K562 (cell line): ENCODE results near the gene APOBEC3G. TPM values are rescaled to one million over a fixed set of nuclear protein-coding genes. Genes with fewer than 3 reads are reported as not detected.

ENCODE experiments used
- ATAC-seq: fragments of 200-7000 bp; cut with Tn5 transposase; 3 replicates; pipeline ENCODE4 v1.9.1; 2020; ENCODE audit warnings: moderate library complexity
- BruUV-seq: library from RNA; stranded (reverse); fragments of 400-500 nt; replicated peaks from 2 replicates; lab custom pipeline; 2021; lab: Mats Ljungman, UMichigan
- CTCF ChIA-PET: fragments of 300-600 bp; formaldehyde crosslinking; extraction: SDS; loops from one replicate; lab custom pipeline; 2021; ENCODE audit warnings: low intra/inter-chr PET ratio; lab: Yijun Ruan, JAX
- POLR2A ChIA-PET: fragments of 300-600, 350-650 bp; sonication (Branson Sonifier 250); formaldehyde crosslinking; extraction: SDS; loops from one replicate; lab custom pipeline; 2021; ENCODE audit warnings: antibody characterized with exemption, inconsistent platforms; lab: Yijun Ruan, JAX
- DNase-seq, 4 experiments: peaks; one replicate each; pipeline versions ENCODE4 v3.0.0 to v3.0.0-alpha.2; 2011 to 2018; ENCODE audit warnings: low spot score in 3 of 4, mixed read lengths in 3 of 4; ENCODE audit errors: extremely low read depth in 1 of 4
- FAIRE-seq: peaks from 2 replicates; lab custom pipeline; 2011; peaks lifted over from hg19 to GRCh38; lab: Jason Lieb, UNC
- H2AFZ ChIP-seq: 2 replicates; pipeline ENCODE4 v1.6.0; 2011; ENCODE audit warnings: low read depth, low read length, control low read depth, inconsistent platforms
- H3K27ac ChIP-seq: fragments of 200-600 bp; 3 replicates; pipeline ENCODE4 v1.8.0; 2011; ENCODE audit warnings: low read depth, mild to moderate bottlenecking, control low read depth, inconsistent platforms, low read length, moderate library complexity, mixed read lengths; ENCODE audit errors: extremely low read depth
- H3K27me3 ChIP-seq, 2 experiments: fragments of 300-600 bp in 1 of 2; 2 replicates in 1 of 2; 3 replicates in 1 of 2; pipeline versions ENCODE4 v1.6.0 to v1.8.0; 2011; ENCODE audit warnings: inconsistent platforms in 2 of 2, low read length in 2 of 2, mild to moderate bottlenecking in 1 of 2, mixed read lengths in 1 of 2, moderate library complexity in 1 of 2; ENCODE audit not compliant: control insufficient read depth in 2 of 2, insufficient read depth in 2 of 2
- H3K36me3 ChIP-seq: fragments of 300-600 bp; 3 replicates; pipeline ENCODE4 v1.8.0; 2011; ENCODE audit warnings: mild to moderate bottlenecking, low read length, inconsistent platforms; ENCODE audit not compliant: control insufficient read depth, insufficient read depth
- H3K4me1 ChIP-seq, 2 experiments: fragments of 200-600 bp in 1 of 2; replicated peaks in 1 of 2; 2 replicates in 1 of 2; 3 replicates in 1 of 2; pipeline versions ENCODE4 v1.5.1 to v1.8.0; 2011; ENCODE audit warnings: inconsistent platforms in 2 of 2, low read length in 2 of 2, mild to moderate bottlenecking in 1 of 2, mixed read lengths in 1 of 2, moderate library complexity in 1 of 2; ENCODE audit not compliant: control insufficient read depth in 2 of 2, insufficient read depth in 2 of 2
- H3K4me2 ChIP-seq: 2 replicates; pipeline ENCODE4 v1.6.1; 2011; ENCODE audit warnings: low read length, control low read depth, inconsistent platforms, mixed read lengths; ENCODE audit not compliant: insufficient read depth
- H3K4me3 ChIP-seq: fragments of 200-600 bp; sonication (generic), shearing (Covaris generic); 2 replicates; pipeline ENCODE4 v1.5.1; 2016; ENCODE audit warnings: control low read depth, inconsistent platforms
- H3K79me2 ChIP-seq: fragments of 200-600 bp; 3 replicates; pipeline ENCODE4 v1.8.0; 2011; ENCODE audit warnings: low read length, inconsistent platforms; ENCODE audit not compliant: control insufficient read depth, insufficient read depth
- H3K9ac ChIP-seq, 2 experiments: 2 replicates each; pipeline versions ENCODE4 v1.6.0 to v1.6.1; 2011; ENCODE audit warnings: low read depth in 2 of 2, low read length in 2 of 2, control low read depth in 1 of 2, inconsistent platforms in 1 of 2, mild to moderate bottlenecking in 1 of 2, mixed read lengths in 1 of 2; ENCODE audit not compliant: insufficient read depth in 1 of 2
- H3K9me1 ChIP-seq: one replicate; pipeline ENCODE4 v1.6.0; 2011; ENCODE audit warnings: inconsistent platforms, mild to moderate bottlenecking, low read length, moderate library complexity; ENCODE audit not compliant: control insufficient read depth, insufficient read depth
- H3K9me3 ChIP-seq: replicated peaks from 2 replicates; pipeline ENCODE4 v1.5.1; 2011; ENCODE audit warnings: low read depth, low read length, inconsistent platforms; ENCODE audit not compliant: control insufficient read depth, insufficient read depth
- H4K20me1 ChIP-seq: replicated peaks from 2 replicates; pipeline ENCODE4 v1.6.1; 2011; ENCODE audit warnings: low read length, inconsistent platforms, mixed read lengths; ENCODE audit not compliant: control insufficient read depth, insufficient read depth
- CBX5 ChIP-seq: IDR thresholded peaks from 2 replicates; pipeline ENCODE4 v1.6.1; 2014; ENCODE audit warnings: low read depth, borderline replicate concordance
- CREBBP ChIP-seq: IDR thresholded peaks from one replicate; pipeline ENCODE4 v1.6.1; 2012; ENCODE audit warnings: low read depth, mild to moderate bottlenecking, control low read depth, inconsistent platforms, low read length
- CTCFL ChIP-seq: IDR thresholded peaks from 2 replicates; pipeline ENCODE4 v1.6.1; 2011; ENCODE audit warnings: borderline replicate concordance, low read depth, mild to moderate bottlenecking, moderate library complexity, low read length; ENCODE audit not compliant: insufficient read depth, poor library complexity, severe bottlenecking
- ETV5 ChIP-seq: sonication (generic); formaldehyde crosslinking; IDR thresholded peaks from 2 replicates; pipeline ENCODE4 v1.4.0; 2020; ENCODE audit warnings: low read depth, mild to moderate bottlenecking, missing genetic modification reagents
- KAT2B ChIP-seq: IDR thresholded peaks from one replicate; pipeline ENCODE4 v1.6.1; 2012; ENCODE audit warnings: low read depth, mild to moderate bottlenecking, control low read depth, inconsistent platforms, low read length, moderate library complexity
- POLR2B ChIP-seq: fragments of 450-650 bp; IDR thresholded peaks from 2 replicates; pipeline ENCODE4 v1.6.1; 2018; ENCODE audit warnings: low read depth; ENCODE audit not compliant: partially characterized antibody
- STAG1 ChIP-seq: sonication (generic); formaldehyde crosslinking; IDR thresholded peaks from 2 replicates; pipeline ENCODE4 v1.5.0; 2020; ENCODE audit warnings: missing genetic modification reagents, borderline replicate concordance
- ZNF197 ChIP-seq: fragments of 200-800 bp; sonication (Bioruptor generic); IDR thresholded peaks from 2 replicates; pipeline ENCODE4 v1.6.1; 2016; ENCODE audit warnings: low read depth, missing genetic modification characterization, missing compliant biosample characterization
- ZNF584 ChIP-seq: fragments of 200-800 bp; sonication (Bioruptor generic); IDR thresholded peaks from 2 replicates; pipeline ENCODE4 v1.6.1; 2016; ENCODE audit warnings: low read depth, mild to moderate bottlenecking, missing genetic modification characterization, missing compliant biosample characterization
- WGBS: fragments of 100-300 bp; shearing (Covaris generic); methylation state at CpG from one replicate; pipeline ENCODE4 v1.1.6; 2016; ENCODE audit warnings: low coverage, mixed read lengths; ENCODE audit not compliant: insufficient coverage; ENCODE audit errors: missing lambda C conversion rate; 5-methylcytosine and 5-hydroxymethylcytosine counted together
- in situ Hi-C: fragments of 300-500 bp; cut with MboI; formaldehyde crosslinking; loops from 4 replicates; pipeline ENCODE4 v1.15.0; 2018; ENCODE audit warnings: inconsistent platforms, mixed read lengths
- intact Hi-C: fragments of 100-400 bp; cut with micrococcal nuclease; formaldehyde crosslinking; loops from 2 replicates; pipeline ENCODE4 v1.14.2; 2022
- polyA plus RNA-seq, 8 experiments: library from polyadenylated mRNA; depleted of rRNA in 4 of 8; stranded (reverse) in 5 of 8; unstranded in 3 of 8; fragments of >200 nt; fragmentation: Nextera tagmentation in 2 of 8; fragmentation: Illumina TruSeq in 1 of 8; extraction: Ambion mirVana in 2 of 8; extraction: Trizol in 1 of 8; gene quantifications; 2 replicates each; pipeline versions ENCODE4 v1.2.1 to v1.2.3, GENCODE V29; 2011 to 2014; ENCODE audit warnings: inconsistent platforms in 1 of 8, missing spikeins in 1 of 8
- total RNA-seq, 7 experiments: library from RNA; depleted of rRNA in 6 of 7; stranded (reverse); fragments of >200 nt in 6 of 7; fragmentation: Illumina TruSeq in 2 of 7; extraction: Trizol in 2 of 7; gene quantifications; 2 replicates each; pipeline versions ENCODE4 v1.2.1 to v1.2.3, GENCODE V29; 2011 to 2021; ENCODE audit warnings: low replicate concordance in 1 of 7
- TF ChIP-seq, protein P1 (sequence below): sonication (generic); formaldehyde crosslinking; IDR thresholded peaks from 2 replicates; pipeline ENCODE4 v1.8.0; 2022; ENCODE audit warnings: mild to moderate bottlenecking, low read depth, missing genetic modification reagents
- TF ChIP-seq, protein P2 (sequence below): IDR thresholded peaks from 2 replicates; pipeline ENCODE4 v1.6.1; 2016; ENCODE audit warnings: missing genetic modification characterization, missing compliant biosample characterization
- TF ChIP-seq, protein P3 (sequence below), 2 experiments: fragments of 450-650 bp; IDR thresholded peaks; 2 replicates each; pipeline ENCODE4 v1.6.1; 2018; ENCODE audit warnings: mild to moderate bottlenecking in 2 of 2, low read depth in 1 of 2; ENCODE audit not compliant: partially characterized antibody in 2 of 2

Gene APOBEC3G
- total and polyA plus RNA-seq, 9 of the 15 experiments (the other 6 are each of a cell fraction or from before 2014, with no cell fraction given): 5.2 to 20.8 (median 11.4) TPM

DNA sequence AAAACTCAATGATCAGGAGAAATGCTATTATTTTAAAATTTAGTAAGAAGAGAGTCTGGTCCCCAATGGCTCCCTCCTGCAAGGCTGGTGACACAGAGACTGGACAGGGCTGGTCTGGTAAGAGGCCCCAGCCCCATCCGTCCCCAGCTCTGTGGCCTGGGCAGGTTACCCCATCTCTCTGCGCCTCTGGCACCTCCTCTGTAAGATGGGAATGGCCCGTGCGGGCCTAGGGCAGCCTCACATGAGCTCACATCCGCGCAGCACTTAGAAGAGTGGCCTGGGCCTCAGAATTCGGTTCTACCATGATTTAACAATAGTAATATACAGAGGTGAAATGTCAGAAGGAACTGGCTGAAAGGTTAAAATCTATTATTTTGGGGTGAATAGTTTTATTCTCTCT is 35.2 kb upstream of the APOBEC3G start:
- ChIA-PET POLR2A (no interaction called here), CTCF (no interaction called here)
- H3K4me3 ChIP-seq: no peak overlapping the region
- peaks cover 0 to 27% of the 10 kb centered on the region in 2 experiments; a peak in 4 of 5 replicates for H3K4me1 ChIP-seq
- TF ChIP-seq ETV5 (CRISPR knock-in tag) (no peak), POLR2B (no peak), CTCFL (no peak), ZNF584 (no peak), KAT2B (no peak), CBX5 (no peak), CREBBP (no peak), ZNF197 (CRISPR knock-in tag) (no peak), STAG1 (CRISPR knock-in tag) (no peak)
- TF ChIP-seq, protein P1, sequence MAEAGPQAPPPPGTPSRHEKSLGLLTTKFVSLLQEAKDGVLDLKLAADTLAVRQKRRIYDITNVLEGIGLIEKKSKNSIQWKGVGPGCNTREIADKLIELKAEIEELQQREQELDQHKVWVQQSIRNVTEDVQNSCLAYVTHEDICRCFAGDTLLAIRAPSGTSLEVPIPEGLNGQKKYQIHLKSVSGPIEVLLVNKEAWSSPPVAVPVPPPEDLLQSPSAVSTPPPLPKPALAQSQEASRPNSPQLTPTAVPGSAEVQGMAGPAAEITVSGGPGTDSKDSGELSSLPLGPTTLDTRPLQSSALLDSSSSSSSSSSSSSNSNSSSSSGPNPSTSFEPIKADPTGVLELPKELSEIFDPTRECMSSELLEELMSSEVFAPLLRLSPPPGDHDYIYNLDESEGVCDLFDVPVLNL (CRISPR knock-in tag): no peak
- TF ChIP-seq, protein P2, sequence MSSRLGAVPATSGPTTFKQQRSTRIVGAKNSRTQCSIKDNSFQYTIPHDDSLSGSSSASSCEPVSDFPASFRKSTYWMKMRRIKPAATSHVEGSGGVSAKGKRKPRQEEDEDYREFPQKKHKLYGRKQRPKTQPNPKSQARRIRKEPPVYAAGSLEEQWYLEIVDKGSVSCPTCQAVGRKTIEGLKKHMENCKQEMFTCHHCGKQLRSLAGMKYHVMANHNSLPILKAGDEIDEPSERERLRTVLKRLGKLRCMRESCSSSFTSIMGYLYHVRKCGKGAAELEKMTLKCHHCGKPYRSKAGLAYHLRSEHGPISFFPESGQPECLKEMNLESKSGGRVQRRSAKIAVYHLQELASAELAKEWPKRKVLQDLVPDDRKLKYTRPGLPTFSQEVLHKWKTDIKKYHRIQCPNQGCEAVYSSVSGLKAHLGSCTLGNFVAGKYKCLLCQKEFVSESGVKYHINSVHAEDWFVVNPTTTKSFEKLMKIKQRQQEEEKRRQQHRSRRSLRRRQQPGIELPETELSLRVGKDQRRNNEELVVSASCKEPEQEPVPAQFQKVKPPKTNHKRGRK: no peak
- TF ChIP-seq, protein P3, sequence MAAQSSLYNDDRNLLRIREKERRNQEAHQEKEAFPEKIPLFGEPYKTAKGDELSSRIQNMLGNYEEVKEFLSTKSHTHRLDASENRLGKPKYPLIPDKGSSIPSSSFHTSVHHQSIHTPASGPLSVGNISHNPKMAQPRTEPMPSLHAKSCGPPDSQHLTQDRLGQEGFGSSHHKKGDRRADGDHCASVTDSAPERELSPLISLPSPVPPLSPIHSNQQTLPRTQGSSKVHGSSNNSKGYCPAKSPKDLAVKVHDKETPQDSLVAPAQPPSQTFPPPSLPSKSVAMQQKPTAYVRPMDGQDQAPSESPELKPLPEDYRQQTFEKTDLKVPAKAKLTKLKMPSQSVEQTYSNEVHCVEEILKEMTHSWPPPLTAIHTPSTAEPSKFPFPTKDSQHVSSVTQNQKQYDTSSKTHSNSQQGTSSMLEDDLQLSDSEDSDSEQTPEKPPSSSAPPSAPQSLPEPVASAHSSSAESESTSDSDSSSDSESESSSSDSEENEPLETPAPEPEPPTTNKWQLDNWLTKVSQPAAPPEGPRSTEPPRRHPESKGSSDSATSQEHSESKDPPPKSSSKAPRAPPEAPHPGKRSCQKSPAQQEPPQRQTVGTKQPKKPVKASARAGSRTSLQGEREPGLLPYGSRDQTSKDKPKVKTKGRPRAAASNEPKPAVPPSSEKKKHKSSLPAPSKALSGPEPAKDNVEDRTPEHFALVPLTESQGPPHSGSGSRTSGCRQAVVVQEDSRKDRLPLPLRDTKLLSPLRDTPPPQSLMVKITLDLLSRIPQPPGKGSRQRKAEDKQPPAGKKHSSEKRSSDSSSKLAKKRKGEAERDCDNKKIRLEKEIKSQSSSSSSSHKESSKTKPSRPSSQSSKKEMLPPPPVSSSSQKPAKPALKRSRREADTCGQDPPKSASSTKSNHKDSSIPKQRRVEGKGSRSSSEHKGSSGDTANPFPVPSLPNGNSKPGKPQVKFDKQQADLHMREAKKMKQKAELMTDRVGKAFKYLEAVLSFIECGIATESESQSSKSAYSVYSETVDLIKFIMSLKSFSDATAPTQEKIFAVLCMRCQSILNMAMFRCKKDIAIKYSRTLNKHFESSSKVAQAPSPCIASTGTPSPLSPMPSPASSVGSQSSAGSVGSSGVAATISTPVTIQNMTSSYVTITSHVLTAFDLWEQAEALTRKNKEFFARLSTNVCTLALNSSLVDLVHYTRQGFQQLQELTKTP (IDR thresholded peaks at IDR 0.05; ENCODE audit: low read depth in 1 of 2, partially characterized antibody in 2 of 2): no peak
- BruUV-seq: TSS peak; percentile 85
- in situ Hi-C loops (loop anchor here (5.0 kb wide), 1 partner anchor 35 kb away; the partner anchor contains the start of gene APOBEC3G), intact Hi-C loops (no loop called here)
- 83% methylated on average over 7 of the region's 7 CpGs for WGBS
- no peak for FAIRE-seq
- H3K9ac ChIP-seq: peak overlapping the region in 1 of 2 experiments; percentile 87; a peak in 1 of 4 replicates
- H3K79me2 ChIP-seq: peaks cover 14% of the 10 kb centered on the region
- H3K9me1 ChIP-seq: no peaks in the 10 kb centered on the region
- no peak for ATAC-seq
- H4K20me1 ChIP-seq: no peaks in the 10 kb centered on the region
- no peaks in the 10 kb centered on the region for H3K36me3 ChIP-seq
- H3K27ac ChIP-seq: no peak overlapping the region
- H2AFZ ChIP-seq: no peak overlapping the region
- no peaks in the 10 kb centered on the region for H3K9me3 ChIP-seq
- H3K27me3 ChIP-seq: no peaks in the 10 kb centered on the region
- H3K4me2 ChIP-seq: peak overlapping the region; percentile 45; the same call in 1 of the 2 replicates
- no peak for DNase-seq
